HepG2 (cell line): ENCODE results near the gene SLC9C2. TPM values are rescaled to one million over a fixed set of nuclear protein-coding genes. Genes with fewer than 3 reads are reported as not detected.
"Not testable (repeated sequence)": the region's sequence is repeated elsewhere in the genome, so short reads cannot be mapped to it uniquely, and the experiment has no call there.

Source experiments
- ATAC-seq: fragments of 200-7000 bp; cut with Tn5 transposase; 3 replicates; pipeline ENCODE4 v1.9.1; 2020; ENCODE audit warnings: mild to moderate bottlenecking, moderate library complexity
- BruUV-seq: library from RNA; stranded (reverse); fragments of 400-500 nt; replicated peaks from 2 replicates; lab custom pipeline; 2021; lab: Mats Ljungman, UMichigan
- CTCF ChIA-PET: fragments of 300-600 bp; formaldehyde crosslinking; extraction: SDS; loops from one replicate; lab custom pipeline; 2021; ENCODE audit warnings: low total read pairs, inconsistent platforms, low intra/inter-chr PET ratio; lab: Yijun Ruan, JAX
- POLR2A ChIA-PET: fragments of 350-600 bp; sonication (Branson Sonifier 250); formaldehyde crosslinking; loops from one replicate; lab custom pipeline; 2020; ENCODE audit warnings: antibody characterized with exemption, inconsistent platforms; lab: Yijun Ruan, JAX
- DNase-seq: peaks from one replicate; pipeline ENCODE4 v3.0.0-alpha.2; 2015; ENCODE audit warnings: low spot score
- FAIRE-seq: peaks from 3 replicates; lab custom pipeline; 2011; peaks lifted over from hg19 to GRCh38; lab: Jason Lieb, UNC
- H2AFZ ChIP-seq: one replicate; pipeline ENCODE4 v1.6.1; 2011; ENCODE audit warnings: low read length, inconsistent platforms
- H3K27ac ChIP-seq: fragments of 300-600 bp; 3 replicates; pipeline ENCODE4 v1.8.0; 2011; ENCODE audit warnings: mixed run types, mild to moderate bottlenecking, mixed read lengths, low read length, inconsistent platforms; ENCODE audit not compliant: insufficient read depth; ENCODE audit errors: extremely low read length
- H3K27me3 ChIP-seq, 2 experiments: fragments of 200-600 bp in 1 of 2; 2 replicates in 1 of 2; 3 replicates in 1 of 2; pipeline versions ENCODE4 v1.6.0 to v1.8.0; 2011; ENCODE audit warnings: low read length in 2 of 2, mild to moderate bottlenecking in 2 of 2, moderate library complexity in 2 of 2, inconsistent platforms in 1 of 2; ENCODE audit not compliant: insufficient read depth in 2 of 2, control insufficient read depth in 1 of 2
- H3K36me3 ChIP-seq, 2 experiments: fragments of 200-600 bp in 1 of 2; replicated peaks in 1 of 2; 2 replicates in 1 of 2; 3 replicates in 1 of 2; pipeline versions ENCODE4 v1.5.1 to v1.8.0; 2011; ENCODE audit warnings: low read length in 2 of 2, inconsistent platforms in 1 of 2; ENCODE audit not compliant: insufficient read depth in 2 of 2, control insufficient read depth in 1 of 2
- H3K4me1 ChIP-seq: 2 replicates; pipeline ENCODE4 v1.5.1; 2012; ENCODE audit warnings: low read length, inconsistent platforms; ENCODE audit not compliant: insufficient read depth
- H3K4me2 ChIP-seq: 2 replicates; pipeline ENCODE4 v1.6.0; 2011; ENCODE audit warnings: low read depth, low read length, inconsistent platforms
- H3K4me3 ChIP-seq, 3 experiments: fragments of 200-600 bp in 1 of 3; sonication (generic), shearing (Covaris generic) in 1 of 3; replicated peaks in 1 of 3; 2 replicates each; pipeline ENCODE4 v1.5.1; 2011 to 2016; ENCODE audit warnings: low read length in 3 of 3, inconsistent platforms in 2 of 3, low read depth in 2 of 3, mild to moderate bottlenecking in 2 of 3, control low read depth in 1 of 3, mixed read lengths in 1 of 3; ENCODE audit not compliant: insufficient read depth in 1 of 3
- H3K79me2 ChIP-seq: one replicate; pipeline ENCODE4 v1.6.1; 2011; ENCODE audit warnings: low read length, inconsistent platforms; ENCODE audit not compliant: insufficient read depth
- H3K9ac ChIP-seq: 2 replicates; pipeline ENCODE4 v1.6.0; 2011; ENCODE audit warnings: mild to moderate bottlenecking, low read depth, low read length, inconsistent platforms; ENCODE audit not compliant: insufficient read depth
- H3K9me3 ChIP-seq: 2 replicates; pipeline ENCODE4 v1.5.1; 2012; ENCODE audit warnings: mild to moderate bottlenecking, low read length
- H4K20me1 ChIP-seq: 2 replicates; pipeline ENCODE4 v1.6.0; 2011; ENCODE audit warnings: inconsistent platforms, mild to moderate bottlenecking, low read length, moderate library complexity; ENCODE audit not compliant: insufficient read depth
- IRF1 ChIP-seq: sonication (generic); formaldehyde crosslinking; IDR thresholded peaks from 2 replicates; pipeline ENCODE4 v1.4.0; 2020; ENCODE audit warnings: low read depth, mild to moderate bottlenecking, missing genetic modification reagents
- TSC22D2 ChIP-seq: sonication (generic); formaldehyde crosslinking; IDR thresholded peaks from 2 replicates; pipeline ENCODE4 v1.5.1; 2020; ENCODE audit warnings: missing genetic modification reagents, mild to moderate bottlenecking, borderline replicate concordance
- ZNF256 ChIP-seq: sonication (generic); formaldehyde crosslinking; conservative IDR thresholded peaks from 2 replicates; pipeline ENCODE4 v1.4.0; 2020; ENCODE audit warnings: missing genetic modification reagents
- ZNF546 ChIP-seq: sonication (generic); formaldehyde crosslinking; conservative IDR thresholded peaks from 2 replicates; pipeline ENCODE4 v1.8.1; 2023; ENCODE audit warnings: mild to moderate bottlenecking, missing genetic modification reagents
- whole genome bisulfite sequencing: methylation state at CpG from one replicate; pipeline ENCODE4 v1.1.6; 2017; ENCODE audit warnings: low lambda C conversion rate; 5-methylcytosine and 5-hydroxymethylcytosine counted together
- in situ Hi-C: cut with HindIII; loops from 2 replicates; pipeline ENCODE4 v1.10.0; 2017; ENCODE audit warnings: low pct_unique_long_range_greater_than_20kb; ENCODE audit not compliant: extremely low pct_ligation_motif_present
- intact Hi-C: fragments of 100-400 bp; cut with micrococcal nuclease; formaldehyde crosslinking; loops from one replicate; pipeline ENCODE4 v1.10.0; 2022; ENCODE audit not compliant: unreplicated experiment
- polyA plus RNA-seq, 8 experiments: library from polyadenylated mRNA; depleted of rRNA in 3 of 8; stranded (reverse) in 7 of 8; unstranded in 1 of 8; fragments of >200 nt; fragmentation: Illumina TruSeq in 4 of 8; extraction: Trizol in 4 of 8; gene quantifications; 2 replicates each; pipeline versions ENCODE4 v1.2.1 to v1.2.3, GENCODE V29; 2011 to 2016; ENCODE audit warnings: low read depth in 4 of 8, missing spikeins in 1 of 8, mixed read lengths in 1 of 8; ENCODE audit not compliant: insufficient read depth in 1 of 8
- total RNA-seq, 5 experiments: library from RNA; depleted of rRNA; stranded (reverse); fragments of >200 nt; fragmentation: Illumina TruSeq; extraction: Trizol; gene quantifications; 2 replicates each; pipeline ENCODE4 v1.2.3, GENCODE V29; 2016; ENCODE audit warnings: low read depth in 1 of 5

The SLC9C2 gene
- total and polyA plus RNA-seq, 2 of the 13 experiments (the other 11 are each of a cell fraction or from before 2014, with no cell fraction given) = 0.03 TPM; not detected in 1

GRCh38 chr1:173596097-173596825, 6.6 kb downstream of the SLC9C2 start:
- TF ChIP-seq TSC22D2 (CRISPR knock-in tag) (no peak), IRF1 (CRISPR knock-in tag) (no peak), ZNF256 (no peak), ZNF546 (CRISPR knock-in tag) (no peak)
- in situ Hi-C loops = no loop called here
- CTCF ChIA-PET = no interaction called here

GRCh38 chr1:173591138-173591537, 11.7 kb downstream of the SLC9C2 start:
- H4K20me1 ChIP-seq, FAIRE-seq, H3K27me3 ChIP-seq, H3K27ac ChIP-seq, intact Hi-C loops, DNase-seq, ATAC-seq, H3K9ac ChIP-seq, H3K4me1 ChIP-seq, CTCF ChIA-PET, BruUV-seq, H3K79me2 ChIP-seq, H3K4me2 ChIP-seq, H3K9me3 ChIP-seq, H2AFZ ChIP-seq, in situ Hi-C loops, H3K4me3 ChIP-seq, POLR2A ChIA-PET, H3K36me3 ChIP-seq: not testable (repeated sequence)
- 20% methylated on average over 5 of the region's 5 CpGs for WGBS

More at GRCh38 chr1:173596097-173596825, 6.6 kb downstream of the SLC9C2 start:
- no peaks in the 10 kb centered on the region for H3K4me1 ChIP-seq
- no peaks in the 10 kb centered on the region for H3K36me3 ChIP-seq
- no peak overlapping the region for H3K4me3 ChIP-seq
- FAIRE-seq = no peak
- no peak overlapping the region for H2AFZ ChIP-seq
- no peak overlapping the region for H3K27ac ChIP-seq
- intact Hi-C loops = no loop called here
- no peak for ATAC-seq
- H3K9ac ChIP-seq = no peak overlapping the region
- no peaks in the 10 kb centered on the region; a peak in 1 of 5 replicates for H3K27me3 ChIP-seq
- no peaks in the 10 kb centered on the region for H4K20me1 ChIP-seq
- 0% methylated on average over 3 of the region's 3 CpGs for WGBS
- no peaks in the 10 kb centered on the region for H3K79me2 ChIP-seq
- POLR2A ChIA-PET = no interaction called here
- no peak overlapping the region for H3K4me2 ChIP-seq
- BruUV-seq = no TSS peak
- H3K9me3 ChIP-seq = no peaks in the 10 kb centered on the region
- no peak for DNase-seq
